Smooth muscle cell (in vitro differentiated cells): ENCODE results near the gene OR6K3. TPM values are rescaled to one million over a fixed set of nuclear protein-coding genes. Genes with fewer than 3 reads are reported as not detected.

Experiments used
- DNase-seq: peaks from one replicate; lab custom pipeline; 2025; ENCODE audit not compliant: unreplicated experiment; lab: John Stamatoyannopoulos, UW
- H2AFZ ChIP-seq: fragments of 200-600 bp; sonication (generic); 2 replicates; pipeline ENCODE4 v1.6.0; 2016; ENCODE audit warnings: antibody characterized with exemption, low read depth, mild to moderate bottlenecking
- H3F3A ChIP-seq: fragments of 200-600 bp; sonication (generic); 2 replicates; pipeline ENCODE4 v1.6.0; 2017; ENCODE audit warnings: antibody characterized with exemption, low read depth
- H3K27ac ChIP-seq: fragments of 200-600 bp; sonication (generic); 2 replicates; pipeline ENCODE4 v1.5.1; 2016; ENCODE audit warnings: low read depth, mild to moderate bottlenecking
- H3K27me3 ChIP-seq: fragments of 200-600 bp; sonication (generic); 2 replicates; pipeline ENCODE4 v1.6.1; 2016; ENCODE audit warnings: low read depth, mild to moderate bottlenecking
- H3K36me3 ChIP-seq: fragments of 200-600 bp; sonication (generic); 2 replicates; pipeline ENCODE4 v1.5.1; 2016; ENCODE audit warnings: low read depth
- H3K4me1 ChIP-seq: fragments of 200-600 bp; sonication (generic); 2 replicates; pipeline ENCODE4 v1.5.1; 2016; ENCODE audit warnings: low read depth
- H3K4me2 ChIP-seq: fragments of 200-600 bp; sonication (generic); 2 replicates; pipeline ENCODE4 v1.6.0; 2016; ENCODE audit warnings: mild to moderate bottlenecking
- H3K4me3 ChIP-seq: fragments of 200-600 bp; sonication (generic); 2 replicates; pipeline ENCODE4 v1.5.1; 2016; ENCODE audit warnings: mild to moderate bottlenecking
- H3K79me2 ChIP-seq: fragments of 200-600 bp; sonication (generic); 2 replicates; pipeline ENCODE4 v1.6.0; 2016; ENCODE audit warnings: low read depth, mild to moderate bottlenecking
- H3K9ac ChIP-seq: fragments of 200-600 bp; sonication (generic); 2 replicates; pipeline ENCODE4 v1.6.0; 2016; ENCODE audit warnings: low read depth
- H3K9me3 ChIP-seq: fragments of 200-600 bp; sonication (generic); replicated peaks from 2 replicates; pipeline ENCODE4 v1.5.1; 2016; ENCODE audit warnings: low read depth
- H4K20me1 ChIP-seq: fragments of 200-600 bp; sonication (generic); 2 replicates; pipeline ENCODE4 v1.6.0; 2016; ENCODE audit warnings: low read depth
- WGBS: methylation state at CpG from one replicate; pipeline ENCODE4 v1.1.7; 2016; ENCODE audit warnings: low lambda C conversion rate; 5-methylcytosine and 5-hydroxymethylcytosine counted together
- polyA plus RNA-seq: library from polyadenylated mRNA; unstranded; fragments of >200 nt; fragmentation: Nextera tagmentation; extraction: Ambion mirVana; gene quantifications from 2 replicates; pipeline ENCODE4 v1.2.1, GENCODE V29; 2016
- total RNA-seq: library from RNA; depleted of rRNA; stranded (reverse); fragments of >200 nt; gene quantifications from 2 replicates; pipeline ENCODE4 v1.2.3, GENCODE V29; 2014
- TF ChIP-seq, protein P1 (sequence below): fragments of 200-600 bp; sonication (generic); IDR thresholded peaks from 2 replicates; pipeline ENCODE4 v1.5.1; 2017; ENCODE audit warnings: borderline replicate concordance, mild to moderate bottlenecking, antibody characterized with exemption; ENCODE audit not compliant: insufficient read depth, poor library complexity, severe bottlenecking

OR6K3 gene
- total and polyA plus RNA-seq, 2 experiments from 2014 or later = not detected

DNA sequence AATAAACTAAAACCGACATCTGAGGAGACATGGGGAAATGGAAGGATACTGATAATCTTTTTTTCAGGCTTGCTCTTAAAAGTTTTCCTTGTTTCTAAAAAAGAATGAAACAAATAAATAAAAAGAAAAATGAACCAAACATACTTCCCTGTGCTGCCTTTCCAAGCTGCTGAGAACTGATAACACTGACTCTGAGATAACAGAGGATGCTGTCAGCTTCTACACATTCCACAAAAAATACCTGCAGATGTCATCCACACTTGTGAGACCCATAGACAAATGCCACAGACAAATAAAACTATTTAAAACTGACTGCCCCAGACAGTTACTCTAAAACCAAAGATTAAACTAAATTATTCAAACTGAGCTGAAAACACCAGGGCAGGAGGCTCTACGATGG, 12.0 kb upstream of the OR6K3 start:
- 73% methylated on average over 2 of the region's 2 CpGs for WGBS
- Histone ChIP-seq H3K4me2 (no peak overlapping the region), H3K4me3 (no peak overlapping the region), H3K79me2 (no peaks in the 10 kb centered on the region), H3K27me3 (no peaks in the 10 kb centered on the region), H2AFZ (no peak overlapping the region), H3K27ac (no peak overlapping the region), H3K9ac (no peak overlapping the region), H3F3A (no peaks in the 10 kb centered on the region), H3K9me3 (no peaks in the 10 kb centered on the region), H3K36me3 (no peaks in the 10 kb centered on the region), H4K20me1 (no peaks in the 10 kb centered on the region), H3K4me1 (peaks cover 12% of the 10 kb centered on the region)
- TF ChIP-seq, protein P1, sequence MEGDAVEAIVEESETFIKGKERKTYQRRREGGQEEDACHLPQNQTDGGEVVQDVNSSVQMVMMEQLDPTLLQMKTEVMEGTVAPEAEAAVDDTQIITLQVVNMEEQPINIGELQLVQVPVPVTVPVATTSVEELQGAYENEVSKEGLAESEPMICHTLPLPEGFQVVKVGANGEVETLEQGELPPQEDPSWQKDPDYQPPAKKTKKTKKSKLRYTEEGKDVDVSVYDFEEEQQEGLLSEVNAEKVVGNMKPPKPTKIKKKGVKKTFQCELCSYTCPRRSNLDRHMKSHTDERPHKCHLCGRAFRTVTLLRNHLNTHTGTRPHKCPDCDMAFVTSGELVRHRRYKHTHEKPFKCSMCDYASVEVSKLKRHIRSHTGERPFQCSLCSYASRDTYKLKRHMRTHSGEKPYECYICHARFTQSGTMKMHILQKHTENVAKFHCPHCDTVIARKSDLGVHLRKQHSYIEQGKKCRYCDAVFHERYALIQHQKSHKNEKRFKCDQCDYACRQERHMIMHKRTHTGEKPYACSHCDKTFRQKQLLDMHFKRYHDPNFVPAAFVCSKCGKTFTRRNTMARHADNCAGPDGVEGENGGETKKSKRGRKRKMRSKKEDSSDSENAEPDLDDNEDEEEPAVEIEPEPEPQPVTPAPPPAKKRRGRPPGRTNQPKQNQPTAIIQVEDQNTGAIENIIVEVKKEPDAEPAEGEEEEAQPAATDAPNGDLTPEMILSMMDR = no peak
- no peak for DNase-seq

DNA sequence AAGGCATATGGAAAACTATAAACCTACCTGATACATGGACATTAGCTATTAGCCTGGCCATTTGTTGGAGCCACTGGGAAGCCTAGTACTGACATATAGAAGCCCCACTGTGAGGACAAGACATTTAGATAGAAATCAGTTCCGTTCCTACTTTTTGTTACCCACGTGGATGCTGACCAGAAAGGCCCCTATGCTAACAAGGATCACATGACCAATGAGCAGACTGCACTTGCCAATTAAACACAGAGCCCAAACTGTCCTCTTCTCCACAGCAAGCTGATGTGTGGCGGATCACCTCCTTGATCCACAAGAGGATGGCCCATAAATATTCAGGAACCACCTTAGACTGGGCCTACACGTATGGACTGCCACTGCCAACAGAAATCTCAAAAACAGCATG, 11.2 kb upstream of the OR6K3 start:
- H3F3A ChIP-seq = no peaks in the 10 kb centered on the region
- H3K27me3 ChIP-seq = no peaks in the 10 kb centered on the region
- no peak overlapping the region for H3K4me2 ChIP-seq
- no peaks in the 10 kb centered on the region for H3K36me3 ChIP-seq
- no peaks in the 10 kb centered on the region for H4K20me1 ChIP-seq
- H2AFZ ChIP-seq = no peak overlapping the region
- H3K4me1 ChIP-seq = peaks cover 12% of the 10 kb centered on the region
- TF ChIP-seq, protein P1 = no peak
- H3K4me3 ChIP-seq = no peak overlapping the region
- H3K9ac ChIP-seq = no peak overlapping the region
- H3K27ac ChIP-seq = no peak overlapping the region
- DNase-seq = no peak
- H3K79me2 ChIP-seq = no peaks in the 10 kb centered on the region
- H3K9me3 ChIP-seq = no peaks in the 10 kb centered on the region
- 84% methylated on average over 4 of the region's 4 CpGs for WGBS

DNA sequence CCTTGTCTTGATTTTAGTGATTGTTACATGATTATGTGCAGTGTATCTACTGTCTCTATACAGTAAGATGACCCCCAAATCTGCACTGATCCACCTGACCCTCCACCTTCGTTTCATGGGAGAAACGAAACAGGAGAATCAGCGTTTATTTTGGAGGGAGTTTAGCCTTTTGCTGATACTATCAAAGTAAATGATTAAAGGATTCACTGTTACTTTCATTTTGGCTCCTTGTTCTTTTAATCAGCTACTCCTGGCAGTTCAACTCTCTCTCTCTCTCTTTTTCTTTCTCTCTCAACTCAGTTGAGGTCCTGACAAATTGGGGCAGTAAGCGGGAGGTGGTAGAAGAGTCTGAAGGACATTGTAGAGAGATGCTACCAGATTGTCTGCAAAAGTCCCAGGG, 9.9 kb upstream of the OR6K3 start:
- 94% methylated on average over 4 of the region's 4 CpGs for WGBS
- peaks cover 5% of the 10 kb centered on the region for H3K4me1 ChIP-seq
- no peaks in the 10 kb centered on the region for H3K27me3 ChIP-seq
- no peaks in the 10 kb centered on the region for H3K9me3 ChIP-seq
- H2AFZ ChIP-seq = no peak overlapping the region
- H3K4me2 ChIP-seq = peak overlapping the region; percentile 1
- no peak overlapping the region for H3K27ac ChIP-seq
- no peaks in the 10 kb centered on the region for H4K20me1 ChIP-seq
- H3K36me3 ChIP-seq = no peaks in the 10 kb centered on the region
- H3F3A ChIP-seq = no peaks in the 10 kb centered on the region
- no peak overlapping the region for H3K4me3 ChIP-seq
- H3K79me2 ChIP-seq = no peaks in the 10 kb centered on the region
- TF ChIP-seq, protein P1 = no peak
- no peak overlapping the region for H3K9ac ChIP-seq
- no peak for DNase-seq

DNA sequence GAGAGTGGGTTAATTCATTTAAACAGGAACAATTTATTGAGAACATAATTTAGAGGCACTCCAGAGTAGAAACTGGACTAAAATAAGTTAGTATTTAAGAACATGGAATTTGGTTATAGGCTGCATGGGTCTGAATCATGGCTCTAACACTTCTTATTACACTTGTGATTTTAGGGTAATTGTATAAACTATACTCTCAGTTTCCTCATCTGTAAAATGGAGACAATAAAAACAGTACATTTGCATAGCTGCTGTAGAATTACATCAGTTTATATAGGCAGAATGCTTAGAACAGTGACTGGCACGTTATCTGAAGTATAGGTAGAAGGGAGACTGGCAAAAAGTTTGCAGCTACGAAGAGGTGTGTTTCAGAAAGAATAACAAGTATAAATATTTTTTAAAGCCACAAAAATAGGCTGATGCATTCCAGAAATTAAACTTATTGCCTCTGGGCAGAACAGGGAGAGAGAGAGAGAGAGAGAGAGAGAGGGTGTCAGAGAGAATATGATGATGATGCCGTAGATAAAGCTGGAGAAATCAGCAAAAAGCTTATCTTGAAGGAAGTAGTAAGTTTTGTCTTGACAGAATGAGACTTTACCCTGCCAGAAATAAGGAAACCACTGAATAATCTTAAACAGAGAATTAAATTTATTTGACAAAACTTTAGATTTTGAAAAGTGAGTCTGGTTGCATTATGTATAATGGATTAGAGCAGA, 8.1 kb upstream of the OR6K3 start:
- Histone ChIP-seq H3K27me3 (no peaks in the 10 kb centered on the region), H3K79me2 (no peaks in the 10 kb centered on the region), H3K27ac (no peak overlapping the region), H3K4me2 (no peak overlapping the region), H2AFZ (peak overlapping the region; percentile 43), H3K4me3 (no peak overlapping the region), H3K9ac (no peak overlapping the region), H3K4me1 (no peaks in the 10 kb centered on the region), H3F3A (no peaks in the 10 kb centered on the region), H3K36me3 (no peaks in the 10 kb centered on the region), H3K9me3 (no peaks in the 10 kb centered on the region), H4K20me1 (no peaks in the 10 kb centered on the region)
- no peak for DNase-seq
- TF ChIP-seq, protein P1 = no peak
- 71% methylated on average over 3 of the region's 3 CpGs for WGBS
